Epithelial cell of esophagus (primary cell): Measurements from ENCODE around the gene CDC26.

Experiments
- DNase-seq: peaks from one replicate; pipeline ENCODE4 v3.0.0; 2010; ENCODE audit warnings: low read depth
- H3K4me3 ChIP-seq: 2 replicates; pipeline ENCODE4 v1.5.1; 2011; ENCODE audit warnings: mild to moderate bottlenecking, low read length, control low read depth
- TF ChIP-seq, protein P1 (sequence below): IDR thresholded peaks from 2 replicates; pipeline ENCODE4 v1.5.1; 2011; ENCODE audit warnings: low read depth, mild to moderate bottlenecking, low read length, control low read depth, inconsistent platforms; ENCODE audit not compliant: insufficient read depth; ENCODE audit errors: missing control alignments

The CDC26 gene

DNA sequence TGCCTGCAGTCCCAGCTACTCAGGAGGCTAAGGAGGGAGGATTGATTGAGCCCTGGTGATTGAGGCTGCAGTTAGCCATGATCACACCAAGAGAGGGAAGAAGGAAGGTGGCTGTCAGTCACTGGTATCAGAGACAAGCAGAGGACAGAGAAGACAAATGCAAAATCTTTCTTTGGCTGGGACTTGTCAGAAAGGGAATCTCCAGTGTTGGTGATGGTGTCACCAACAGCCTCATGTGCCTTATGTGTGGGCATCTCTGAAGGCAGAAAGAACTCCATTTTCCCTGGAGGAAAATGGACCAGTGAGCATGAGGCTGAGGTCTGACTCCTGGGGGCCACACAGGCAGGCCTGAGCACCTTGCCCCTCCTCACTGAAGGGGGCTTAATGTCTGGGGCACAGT is 39.9 kb upstream of the CDC26 start:
- TF ChIP-seq, protein P1, sequence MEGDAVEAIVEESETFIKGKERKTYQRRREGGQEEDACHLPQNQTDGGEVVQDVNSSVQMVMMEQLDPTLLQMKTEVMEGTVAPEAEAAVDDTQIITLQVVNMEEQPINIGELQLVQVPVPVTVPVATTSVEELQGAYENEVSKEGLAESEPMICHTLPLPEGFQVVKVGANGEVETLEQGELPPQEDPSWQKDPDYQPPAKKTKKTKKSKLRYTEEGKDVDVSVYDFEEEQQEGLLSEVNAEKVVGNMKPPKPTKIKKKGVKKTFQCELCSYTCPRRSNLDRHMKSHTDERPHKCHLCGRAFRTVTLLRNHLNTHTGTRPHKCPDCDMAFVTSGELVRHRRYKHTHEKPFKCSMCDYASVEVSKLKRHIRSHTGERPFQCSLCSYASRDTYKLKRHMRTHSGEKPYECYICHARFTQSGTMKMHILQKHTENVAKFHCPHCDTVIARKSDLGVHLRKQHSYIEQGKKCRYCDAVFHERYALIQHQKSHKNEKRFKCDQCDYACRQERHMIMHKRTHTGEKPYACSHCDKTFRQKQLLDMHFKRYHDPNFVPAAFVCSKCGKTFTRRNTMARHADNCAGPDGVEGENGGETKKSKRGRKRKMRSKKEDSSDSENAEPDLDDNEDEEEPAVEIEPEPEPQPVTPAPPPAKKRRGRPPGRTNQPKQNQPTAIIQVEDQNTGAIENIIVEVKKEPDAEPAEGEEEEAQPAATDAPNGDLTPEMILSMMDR: no peak
- DNase-seq: no peak
- no peak overlapping the region for H3K4me3 ChIP-seq

DNA sequence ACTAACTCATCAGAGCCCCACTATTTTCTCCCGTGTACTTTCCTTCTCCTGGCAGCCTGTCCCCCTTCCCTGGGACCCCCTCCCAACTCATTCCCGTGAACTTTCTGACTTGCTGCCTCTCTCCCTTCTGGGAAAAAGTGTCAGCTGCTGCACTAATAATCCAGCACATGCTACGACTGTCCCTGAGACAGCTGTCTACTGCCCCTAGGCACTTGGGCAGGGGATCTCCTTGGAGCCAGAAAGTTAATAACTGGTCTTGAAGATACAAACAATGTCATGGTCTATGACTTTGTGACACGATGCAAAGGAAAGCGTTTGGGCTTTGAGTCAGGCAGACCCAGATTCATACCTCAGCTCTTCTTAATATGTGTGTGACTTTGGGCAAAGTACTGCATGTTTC is 37.9 kb upstream of the CDC26 start:
- TF ChIP-seq, protein P1: no peak
- no peak for DNase-seq
- H3K4me3 ChIP-seq: no peak overlapping the region

DNA sequence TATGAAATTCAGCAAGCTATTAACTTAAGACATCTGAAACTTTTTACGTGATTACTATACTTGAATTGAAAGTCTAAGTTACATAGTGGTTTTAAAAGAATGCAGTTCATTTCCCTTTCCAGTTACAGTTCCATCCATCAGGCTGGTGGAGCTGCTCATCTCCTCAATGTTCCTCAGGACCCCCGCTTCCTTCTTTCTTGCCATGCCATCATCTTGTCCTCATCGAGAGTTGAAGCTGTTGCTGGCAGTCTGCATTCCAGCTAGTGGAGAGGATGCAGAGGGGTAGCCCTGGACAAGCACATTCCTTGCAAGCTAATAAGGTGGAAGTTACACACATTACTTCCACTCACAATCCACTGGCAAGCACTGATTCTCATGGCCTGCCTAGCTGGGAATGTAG is 36.6 kb upstream of the CDC26 start:
- DNase-seq: no peak
- H3K4me3 ChIP-seq: no peak overlapping the region
- TF ChIP-seq, protein P1: no peak

DNA sequence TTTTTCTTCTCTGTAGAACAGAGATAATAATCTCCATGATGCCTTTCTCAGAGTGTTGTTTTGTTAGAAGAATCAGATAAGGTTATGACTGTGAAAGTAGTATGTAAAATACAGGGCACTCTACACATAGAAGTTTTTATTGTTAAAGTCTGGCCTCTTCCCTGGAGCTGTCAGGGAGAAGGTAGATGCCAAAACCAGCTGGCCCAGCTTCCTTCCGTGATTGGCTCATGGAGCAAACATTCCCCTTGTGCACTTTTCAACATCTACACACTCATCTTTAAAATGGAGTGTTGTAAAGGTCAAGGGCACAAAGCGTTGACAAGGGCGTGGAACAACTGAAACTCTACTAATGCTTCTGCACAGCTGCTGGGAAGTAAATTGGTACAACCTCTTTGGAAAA is 35.2 kb upstream of the CDC26 start:
- TF ChIP-seq, protein P1: no peak

DNA sequence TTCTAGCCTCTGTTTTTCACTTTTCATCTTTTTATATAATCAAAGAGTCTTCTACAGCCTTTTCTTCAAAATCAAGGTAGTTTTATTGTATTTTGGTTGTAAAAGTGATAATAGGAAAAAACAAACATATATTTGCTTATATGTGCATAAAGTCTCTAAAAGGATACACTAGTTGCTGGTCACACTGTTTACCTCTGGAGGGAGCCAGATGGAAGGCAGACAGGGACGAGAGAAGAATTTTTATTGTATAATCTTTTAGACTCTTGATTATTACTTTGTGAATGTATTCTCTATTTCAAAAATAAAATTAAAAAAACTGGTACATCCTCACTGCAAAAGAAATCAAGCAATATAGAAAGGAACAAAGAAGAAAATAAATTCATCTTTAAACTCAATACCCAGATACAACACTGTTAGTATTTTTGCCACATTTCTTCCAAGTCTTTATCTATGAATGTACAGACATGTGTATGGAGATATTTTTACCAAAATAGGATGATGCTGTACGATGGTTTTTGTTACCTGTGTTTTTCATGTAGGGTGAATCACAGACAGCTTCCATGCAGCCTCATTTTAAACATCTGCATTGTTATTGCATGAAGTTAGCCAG is 33.9 kb upstream of the CDC26 start:
- no peak overlapping the region for H3K4me3 ChIP-seq
- peak; percentile 60 for DNase-seq
- TF ChIP-seq, protein P1: peak; percentile 90

More for the DNA sequence above, 35.2 kb upstream of the CDC26 start:
- DNase-seq: no peak
- no peak overlapping the region for H3K4me3 ChIP-seq

DNA sequence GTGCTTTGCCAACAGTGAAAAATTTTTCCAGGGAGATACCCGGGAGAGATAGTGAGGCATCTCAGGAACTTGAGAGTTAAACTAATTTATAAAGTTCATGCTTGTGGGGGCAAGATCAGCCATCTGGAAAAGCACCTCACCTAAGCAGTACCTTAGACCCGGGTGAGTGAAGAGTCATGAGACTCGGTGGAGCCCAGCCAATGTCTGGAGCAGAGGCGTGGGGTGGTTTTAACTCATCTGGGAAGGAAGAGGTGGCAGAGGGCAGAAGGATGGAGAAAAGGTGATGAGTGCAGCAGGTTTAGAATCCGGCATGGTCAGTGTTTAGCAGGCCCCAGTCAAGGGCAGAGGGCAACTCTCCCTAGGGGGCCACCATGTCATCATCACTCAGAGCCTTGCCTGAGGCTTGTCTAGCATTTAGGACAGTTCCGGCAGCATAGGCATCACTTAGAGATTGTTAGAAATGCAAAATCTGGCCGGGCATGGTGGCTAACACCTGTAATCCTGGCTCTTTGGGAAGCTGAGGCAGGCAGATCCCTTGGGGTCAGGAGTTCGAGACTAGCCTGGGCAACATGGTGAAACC is 32.1 kb upstream of the CDC26 start:
- DNase-seq: no peak
- no peak overlapping the region for H3K4me3 ChIP-seq
- TF ChIP-seq, protein P1: no peak

DNA sequence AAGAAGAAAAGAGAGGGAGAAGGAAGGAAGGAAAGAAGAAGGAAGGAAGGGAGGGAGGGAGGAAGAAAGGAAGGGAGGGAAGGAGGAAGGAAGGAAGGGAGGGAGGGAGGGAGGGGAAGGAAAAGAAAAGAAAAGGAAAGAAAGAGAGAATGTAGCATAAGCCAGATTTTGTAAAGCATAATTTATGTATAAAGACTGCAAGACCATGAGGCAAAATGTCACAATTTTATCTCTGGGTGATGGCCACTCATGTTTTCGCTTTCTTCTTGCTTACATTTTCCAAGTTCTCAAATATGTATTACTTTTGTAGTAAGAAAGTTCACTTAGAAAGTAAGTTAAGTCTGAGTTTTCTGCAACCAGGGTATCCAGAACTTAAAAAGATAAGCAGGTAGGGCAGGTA is 31.2 kb upstream of the CDC26 start:
- no peak for DNase-seq
- TF ChIP-seq, protein P1: no peak
- H3K4me3 ChIP-seq: no peak overlapping the region
